ENCODE results near the gene ASB11.
"Not testable (repeated sequence)": the region's sequence is repeated elsewhere in the genome, so short reads cannot be mapped to it uniquely, and the experiment has no call there.

- TF ChIP-seq CTCF (IDR thresholded peaks at IDR 0.05 in 4 of 5, conservative IDR thresholded peaks at IDR 0.05 in 1 of 5); POLR2A (IDR thresholded peaks at IDR 0.05): not testable (repeated sequence)
Observed at GRCh38 chrX:15273275-15273674, 42.2 kb downstream of the ASB11 start.
